Measurements from ENCODE around the gene DLL1. TPM values are rescaled to one million over a fixed set of nuclear protein-coding genes. Genes with fewer than 3 reads are reported as not detected.

The DLL1 gene
- total and polyA plus RNA-seq, 7 donors = 1.1 to 13.6 (median 4.6) TPM

DNA sequence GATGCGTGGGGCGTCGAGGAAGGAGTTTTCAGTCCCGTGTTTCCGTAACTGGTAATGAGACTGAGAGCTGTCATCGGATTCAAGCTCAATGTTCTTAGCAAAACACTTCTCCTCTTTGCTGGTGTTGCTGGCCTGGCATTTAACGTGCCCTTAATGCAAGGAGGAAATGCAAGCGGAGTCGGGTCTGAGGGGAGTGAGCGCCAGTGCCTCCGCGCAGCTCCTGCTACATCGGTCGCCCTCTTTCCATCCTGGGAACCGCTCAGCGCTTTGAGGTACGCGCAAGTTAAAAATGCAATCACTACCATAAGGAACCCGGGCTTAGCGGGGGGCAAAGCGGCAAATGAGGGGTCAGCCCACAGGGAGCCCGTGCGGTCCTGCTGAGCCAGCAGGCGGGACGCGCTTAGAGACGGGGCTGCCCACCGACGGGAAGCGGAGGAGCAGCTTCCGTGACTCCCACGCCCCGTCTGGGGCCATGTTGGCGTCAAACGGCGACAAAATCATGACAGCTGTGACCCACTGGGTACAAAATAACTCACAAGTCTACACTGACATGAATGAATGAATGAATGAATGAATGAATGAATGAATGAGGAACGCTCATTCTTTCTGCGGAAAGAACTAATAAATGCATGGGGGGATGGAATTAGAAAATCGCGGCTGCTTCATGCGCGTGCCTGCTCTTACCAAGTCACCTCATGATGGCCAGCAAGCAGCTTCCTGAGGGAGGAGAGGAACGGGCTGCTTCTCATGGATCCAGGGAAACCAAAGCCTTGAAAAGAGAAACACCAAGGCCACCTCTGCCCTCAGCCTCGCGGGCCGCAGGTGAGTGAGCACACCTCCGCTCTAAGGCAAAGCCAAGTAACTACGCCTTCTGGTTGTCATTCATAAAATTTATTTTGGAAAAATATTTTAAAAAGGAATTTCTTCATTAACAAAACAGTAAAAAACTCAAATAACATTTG, 9.3 kb downstream of the DLL1 start:
- H3K9me3 ChIP-seq = no peaks in the 10 kb centered on the region
- no peak overlapping the region for H3K4me3 ChIP-seq
- WGBS, 2 donors = 91 to 95% methylated on average over 48 of the region's 48 CpGs
- TF ChIP-seq, protein P1, sequence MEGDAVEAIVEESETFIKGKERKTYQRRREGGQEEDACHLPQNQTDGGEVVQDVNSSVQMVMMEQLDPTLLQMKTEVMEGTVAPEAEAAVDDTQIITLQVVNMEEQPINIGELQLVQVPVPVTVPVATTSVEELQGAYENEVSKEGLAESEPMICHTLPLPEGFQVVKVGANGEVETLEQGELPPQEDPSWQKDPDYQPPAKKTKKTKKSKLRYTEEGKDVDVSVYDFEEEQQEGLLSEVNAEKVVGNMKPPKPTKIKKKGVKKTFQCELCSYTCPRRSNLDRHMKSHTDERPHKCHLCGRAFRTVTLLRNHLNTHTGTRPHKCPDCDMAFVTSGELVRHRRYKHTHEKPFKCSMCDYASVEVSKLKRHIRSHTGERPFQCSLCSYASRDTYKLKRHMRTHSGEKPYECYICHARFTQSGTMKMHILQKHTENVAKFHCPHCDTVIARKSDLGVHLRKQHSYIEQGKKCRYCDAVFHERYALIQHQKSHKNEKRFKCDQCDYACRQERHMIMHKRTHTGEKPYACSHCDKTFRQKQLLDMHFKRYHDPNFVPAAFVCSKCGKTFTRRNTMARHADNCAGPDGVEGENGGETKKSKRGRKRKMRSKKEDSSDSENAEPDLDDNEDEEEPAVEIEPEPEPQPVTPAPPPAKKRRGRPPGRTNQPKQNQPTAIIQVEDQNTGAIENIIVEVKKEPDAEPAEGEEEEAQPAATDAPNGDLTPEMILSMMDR (IDR thresholded peaks at IDR 0.05) = no peak
- TF ChIP-seq POLR2A (IDR thresholded peaks at IDR 0.05) (no peak), EP300 (IDR thresholded peaks at IDR 0.05) (no peak), POLR2AphosphoS5 (IDR thresholded peaks at IDR 0.05) (no peak)
- peaks cover 0 to 11% (median 4%) of the 10 kb centered on the region in 3 donors for H3K27me3 ChIP-seq
- no peak overlapping the region for H3K27ac ChIP-seq
- peak; percentile 33 for DNase-seq
- intact Hi-C loops (cut with DNase I) = no loop called here
- no peaks in the 10 kb centered on the region for H3K4me1 ChIP-seq
- peaks cover 0 to 16% (median 0%) of the 10 kb centered on the region in 4 donors for H3K36me3 ChIP-seq

DNA sequence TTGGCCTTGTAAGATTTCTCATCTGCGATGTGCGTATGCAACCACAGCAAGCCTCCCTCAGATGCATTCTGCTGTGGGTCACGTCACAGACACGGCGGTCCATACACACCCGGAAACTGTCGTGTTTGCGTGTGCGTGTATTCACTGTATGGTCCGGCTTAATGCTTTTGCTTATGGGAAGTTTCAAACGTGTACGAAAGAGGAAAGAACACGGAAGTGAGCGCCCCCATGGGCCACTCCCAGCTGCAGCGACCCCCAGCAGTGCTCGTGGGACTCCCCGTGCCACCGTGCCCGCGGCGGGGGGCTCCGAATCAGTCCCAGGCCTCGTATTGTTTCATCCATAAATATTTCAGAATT, 10.2 kb downstream of the DLL1 start:
- intact Hi-C loops (cut with DNase I) = no loop called here
- H3K9me3 ChIP-seq = no peaks in the 10 kb centered on the region
- WGBS, 2 donors = 13 to 62% methylated on average over 23 of the region's 23 CpGs
- H3K27ac ChIP-seq = peak overlapping the region; percentile 23 to 53 (median 49)
- H3K36me3 ChIP-seq = peaks cover 0 to 16% (median 0%) of the 10 kb centered on the region in 4 donors
- no peak for DNase-seq
- TF ChIP-seq, protein P1 (IDR thresholded peaks at IDR 0.05) = no peak
- TF ChIP-seq POLR2AphosphoS5 (IDR thresholded peaks at IDR 0.05) (no peak), EP300 (IDR thresholded peaks at IDR 0.05) (no peak), POLR2A (IDR thresholded peaks at IDR 0.05) (no peak)
- H3K4me3 ChIP-seq = peak overlapping the region in 3 of 4 donors; percentile 22 to 44 (median 27)
- no peaks in the 10 kb centered on the region for H3K4me1 ChIP-seq
- peaks cover 0 to 3% (median 0%) of the 10 kb centered on the region in 3 donors for H3K27me3 ChIP-seq

DNA sequence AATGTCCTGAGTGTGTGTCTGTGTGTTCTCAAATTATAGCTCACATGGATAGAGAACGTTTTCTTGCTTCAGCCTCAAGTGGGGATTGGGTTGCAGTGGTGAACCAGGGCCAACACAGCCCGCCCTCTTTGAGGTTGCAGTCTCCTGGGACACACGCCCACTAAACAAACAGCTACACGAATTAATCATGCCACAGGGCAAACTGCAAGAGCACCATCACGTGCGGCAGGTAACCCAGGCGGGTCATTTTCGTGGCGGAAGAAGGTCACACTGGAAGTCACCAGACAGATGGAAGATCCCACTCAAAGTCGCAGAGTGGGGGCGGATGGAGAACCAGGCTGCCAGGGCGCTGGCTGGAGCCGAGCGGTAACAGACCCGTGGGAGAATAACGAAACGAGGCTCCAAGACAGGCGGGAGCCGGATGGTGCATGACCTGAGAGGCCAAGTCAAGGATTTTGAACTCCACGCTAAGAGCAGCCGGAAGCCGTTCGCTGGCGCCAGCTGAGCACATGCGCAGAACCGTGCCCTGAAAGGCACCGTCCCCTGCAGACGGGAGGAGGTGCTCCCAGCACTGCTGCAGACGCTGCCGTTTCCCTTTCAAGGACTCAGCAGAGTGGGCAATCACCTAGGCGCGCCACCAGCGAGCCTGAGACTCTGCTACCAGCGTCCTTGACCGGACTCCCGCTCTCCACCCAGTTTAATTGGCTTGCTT, 10.7 kb downstream of the DLL1 start:
- WGBS, 2 donors = 8 to 52% methylated on average over 36 of the region's 36 CpGs
- DNase-seq = peak; percentile 76
- H3K4me1 ChIP-seq = no peaks in the 10 kb centered on the region
- H3K36me3 ChIP-seq = peaks cover 0 to 14% (median 0%) of the 10 kb centered on the region in 4 donors
- no peaks in the 10 kb centered on the region for H3K9me3 ChIP-seq
- peak overlapping the region in 3 of 4 donors; percentile 22 to 44 (median 27) for H3K4me3 ChIP-seq
- intact Hi-C loops (cut with DNase I) = no loop called here
- H3K27ac ChIP-seq = peak overlapping the region; percentile 23 to 53 (median 49)
- peaks cover 0 to 3% (median 0%) of the 10 kb centered on the region in 3 donors for H3K27me3 ChIP-seq
- no peak for TF ChIP-seq POLR2A (IDR thresholded peaks at IDR 0.05)
- TF ChIP-seq, protein P1 (IDR thresholded peaks at IDR 0.05) = no peak
- no peak for TF ChIP-seq EP300 (IDR thresholded peaks at IDR 0.05)
- TF ChIP-seq POLR2AphosphoS5 (IDR thresholded peaks at IDR 0.05) = peak in 1 of 4 donors; percentile 35

DNA sequence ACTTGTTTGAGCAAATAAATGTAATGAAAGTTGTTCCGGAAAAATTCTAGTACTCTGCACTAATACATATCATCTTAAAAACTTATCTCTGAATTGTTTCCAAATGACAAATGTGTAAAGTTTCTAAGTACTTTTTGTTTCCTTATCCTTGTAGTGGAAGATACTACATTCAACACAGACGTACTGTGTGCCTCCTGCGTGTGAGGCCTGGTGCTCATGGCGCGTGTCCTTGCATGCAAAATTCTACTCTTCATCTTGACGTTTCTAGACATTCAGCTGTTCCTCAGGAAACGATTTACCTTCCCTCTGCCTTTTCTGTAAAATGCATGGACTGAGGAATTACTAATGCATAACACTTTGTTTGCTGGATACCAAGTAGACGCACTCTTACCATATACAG, 11.5 kb downstream of the DLL1 start:
- intact Hi-C loops (cut with DNase I) = no loop called here
- H3K27me3 ChIP-seq = peaks cover 0 to 3% (median 0%) of the 10 kb centered on the region in 3 donors
- peak; percentile 10 for DNase-seq
- H3K4me1 ChIP-seq = no peaks in the 10 kb centered on the region
- WGBS, 2 donors = 86 to 90% methylated on average over 8 of the region's 8 CpGs
- H3K36me3 ChIP-seq = peaks cover 0 to 11% (median 0%) of the 10 kb centered on the region in 4 donors
- no peaks in the 10 kb centered on the region for H3K9me3 ChIP-seq
- TF ChIP-seq POLR2AphosphoS5 (IDR thresholded peaks at IDR 0.05) (no peak), POLR2A (IDR thresholded peaks at IDR 0.05) (no peak), EP300 (IDR thresholded peaks at IDR 0.05) (no peak)
- TF ChIP-seq, protein P1 (IDR thresholded peaks at IDR 0.05) = no peak
- H3K4me3 ChIP-seq = no peak overlapping the region
- no peak overlapping the region for H3K27ac ChIP-seq

Measured in sigmoid colon (tissue), 7 donors.